Neural cell (in vitro differentiated cells): Measurements from ENCODE around the gene CGNL1. TPM values are rescaled to one million over a fixed set of nuclear protein-coding genes. Genes with fewer than 3 reads are reported as not detected.

Experiments used
- H2AFZ ChIP-seq: fragments of 200-600, 300-800 bp; sonication (generic), shearing (Covaris generic); 2 replicates; pipeline ENCODE4 v1.6.0; 2014; ENCODE audit warnings: low read depth, mild to moderate bottlenecking, antibody characterized with exemption, low read length, moderate library complexity
- H3F3A ChIP-seq: fragments of 200-600 bp; shearing (Covaris generic); 2 replicates; pipeline ENCODE4 v1.6.1; 2016; ENCODE audit warnings: mild to moderate bottlenecking, moderate library complexity, mixed read lengths, antibody characterized with exemption, low read length; ENCODE audit not compliant: insufficient read depth, poor library complexity, severe bottlenecking
- H3K27ac ChIP-seq: fragments of 200-600, 300-800 bp; sonication (generic), shearing (Covaris generic); 2 replicates; pipeline ENCODE4 v1.5.1; 2014; ENCODE audit warnings: mild to moderate bottlenecking, low read length, moderate library complexity
- H3K27me3 ChIP-seq: fragments of 300-800, 200-600 bp; sonication (generic), shearing (Covaris generic); 2 replicates; pipeline ENCODE4 v1.6.0; 2014; ENCODE audit warnings: mild to moderate bottlenecking, low read depth, low read length, moderate library complexity; ENCODE audit not compliant: insufficient read depth
- H3K36me3 ChIP-seq: fragments of 300-800, 200-600 bp; sonication (generic), shearing (Covaris generic); 2 replicates; pipeline ENCODE4 v1.5.1; 2014; ENCODE audit warnings: mild to moderate bottlenecking, antibody characterized with exemption, low read length, moderate library complexity; ENCODE audit not compliant: insufficient read depth
- H3K4me2 ChIP-seq: fragments of 300-800, 200-600 bp; sonication (generic), shearing (Covaris generic); 2 replicates; pipeline ENCODE4 v1.6.0; 2014; ENCODE audit warnings: mild to moderate bottlenecking, low read length
- H3K4me3 ChIP-seq: fragments of 300-800, 200-600 bp; sonication (generic), shearing (Covaris generic); 2 replicates; pipeline ENCODE4 v1.5.1; 2014; ENCODE audit warnings: mild to moderate bottlenecking, low read length, moderate library complexity
- H3K79me2 ChIP-seq: fragments of 200-600 bp; shearing (Covaris generic); replicated peaks from 2 replicates; pipeline ENCODE4 v1.6.0; 2014; ENCODE audit warnings: mild to moderate bottlenecking, low read length, moderate library complexity; ENCODE audit not compliant: insufficient read depth
- H3K9ac ChIP-seq: fragments of 300-800, 200-600 bp; sonication (generic), shearing (Covaris generic); 2 replicates; pipeline ENCODE4 v1.6.1; 2016; ENCODE audit warnings: mild to moderate bottlenecking, low read length, mixed read lengths
- H3K9me2 ChIP-seq: fragments of 200-600 bp; shearing (Covaris generic); 2 replicates; pipeline ENCODE4 v1.6.1; 2016; ENCODE audit warnings: mild to moderate bottlenecking, low read length, mixed read lengths; ENCODE audit not compliant: insufficient read depth
- H3K9me3 ChIP-seq: fragments of 200-600, 300-800 bp; sonication (generic), shearing (Covaris generic); 2 replicates; pipeline ENCODE4 v1.6.1; 2016; ENCODE audit warnings: mild to moderate bottlenecking, mixed run types, low read length, moderate library complexity, mixed read lengths
- H4K20me1 ChIP-seq: fragments of 200-600 bp; shearing (Covaris generic); 2 replicates; pipeline ENCODE4 v1.6.1; 2016; ENCODE audit warnings: mild to moderate bottlenecking, mixed run types; ENCODE audit not compliant: insufficient read depth
- EP300 ChIP-seq: fragments of 450-650 bp; conservative IDR thresholded peaks from 2 replicates; pipeline ENCODE4 v1.6.1; 2014; ENCODE audit warnings: antibody characterized with exemption, mild to moderate bottlenecking, moderate library complexity; ENCODE audit not compliant: poor library complexity, severe bottlenecking
- EZH2 ChIP-seq: fragments of 200-600, 300-800 bp; shearing (Covaris generic), sonication (generic); IDR thresholded peaks from 2 replicates; pipeline ENCODE4 v1.6.1; 2014; ENCODE audit warnings: antibody characterized with exemption, low read length, borderline replicate concordance, mild to moderate bottlenecking; ENCODE audit not compliant: insufficient read depth, poor library complexity, severe bottlenecking
- MXI1 ChIP-seq: fragments of 450-650 bp; conservative IDR thresholded peaks from 2 replicates; pipeline ENCODE4 v1.6.1; 2014; ENCODE audit warnings: antibody characterized with exemption, mild to moderate bottlenecking; ENCODE audit not compliant: poor library complexity, severe bottlenecking
- POLR2AphosphoS5 ChIP-seq: IDR thresholded peaks from 2 replicates; pipeline ENCODE4 v1.6.1; 2012
- RAD21 ChIP-seq: fragments of 450-650 bp; conservative IDR thresholded peaks from 2 replicates; pipeline ENCODE4 v1.6.1; 2014; ENCODE audit warnings: antibody characterized with exemption, mild to moderate bottlenecking, moderate library complexity
- SMC3 ChIP-seq: fragments of 450-650 bp; conservative IDR thresholded peaks from 2 replicates; pipeline ENCODE4 v1.6.1; 2014; ENCODE audit warnings: antibody characterized with exemption, mild to moderate bottlenecking, moderate library complexity; ENCODE audit not compliant: poor library complexity
- TAF1 ChIP-seq: IDR thresholded peaks from 2 replicates; pipeline ENCODE4 v1.6.1; 2012; ENCODE audit warnings: low read depth
- polyA plus RNA-seq: library from polyadenylated mRNA; depleted of rRNA; stranded (reverse); fragments of >200 nt; gene quantifications from 2 replicates; pipeline ENCODE4 v1.2.3, GENCODE V29; 2014
- TF ChIP-seq, protein P1 (sequence below): fragments of 450-650 bp; IDR thresholded peaks from 2 replicates; pipeline ENCODE4 v1.5.1; 2014; ENCODE audit warnings: antibody characterized with exemption, mild to moderate bottlenecking, moderate library complexity; ENCODE audit not compliant: poor library complexity, severe bottlenecking
- TF ChIP-seq, protein P2 (sequence below): IDR thresholded peaks from 2 replicates; pipeline ENCODE4 v1.6.1; 2012; ENCODE audit warnings: borderline replicate concordance

The CGNL1 gene
- polyA plus RNA-seq, 1 donor from 2014 or later, result 0.26 TPM

DNA sequence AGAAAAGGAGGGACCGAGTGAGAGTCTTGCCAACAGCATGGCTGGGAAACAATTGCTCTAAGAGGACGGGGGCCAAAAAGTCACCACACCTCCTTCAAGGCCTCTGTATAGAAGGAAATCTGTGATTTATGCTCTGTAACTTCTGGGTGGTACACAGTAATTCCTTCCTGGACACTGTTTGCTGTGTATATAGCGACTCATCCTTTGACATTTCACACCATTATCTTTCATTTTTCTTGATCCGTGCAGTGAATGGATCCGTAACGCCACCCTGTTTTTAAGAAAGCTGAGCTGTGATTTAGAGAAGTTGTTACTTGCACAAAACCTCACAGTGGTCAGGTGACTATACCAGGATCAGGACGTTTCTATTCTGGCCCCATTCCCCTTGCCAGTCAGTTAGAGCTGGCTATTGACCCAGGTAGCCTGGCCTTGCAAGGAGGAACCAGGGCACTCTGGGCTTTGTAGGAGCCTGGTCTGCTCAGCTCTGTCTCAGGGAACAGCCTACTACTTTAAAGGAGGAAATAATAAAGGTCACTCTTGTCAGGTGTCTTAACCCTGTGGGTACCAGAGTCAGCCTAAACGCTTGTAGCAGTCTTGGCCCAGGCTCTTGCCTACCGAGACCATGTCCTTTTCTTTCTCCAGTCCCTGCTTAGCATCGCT, 128.9 kb downstream of the CGNL1 start:
- Histone ChIP-seq H3K9ac (no peak overlapping the region), H3K9me2 (no peaks in the 10 kb centered on the region), H4K20me1 (no peaks in the 10 kb centered on the region), H3K79me2 (no peaks in the 10 kb centered on the region), H3K4me3 (no peak overlapping the region), H3K36me3 (no peaks in the 10 kb centered on the region), H3F3A (no peaks in the 10 kb centered on the region), H3K27ac (no peak overlapping the region), H3K9me3 (no peaks in the 10 kb centered on the region), H2AFZ (no peak overlapping the region), H3K27me3 (no peaks in the 10 kb centered on the region), H3K4me2 (no peak overlapping the region)
- TF ChIP-seq POLR2AphosphoS5, result no peak
- no peak for TF ChIP-seq RAD21
- TF ChIP-seq EP300, result no peak
- TF ChIP-seq, protein P1, sequence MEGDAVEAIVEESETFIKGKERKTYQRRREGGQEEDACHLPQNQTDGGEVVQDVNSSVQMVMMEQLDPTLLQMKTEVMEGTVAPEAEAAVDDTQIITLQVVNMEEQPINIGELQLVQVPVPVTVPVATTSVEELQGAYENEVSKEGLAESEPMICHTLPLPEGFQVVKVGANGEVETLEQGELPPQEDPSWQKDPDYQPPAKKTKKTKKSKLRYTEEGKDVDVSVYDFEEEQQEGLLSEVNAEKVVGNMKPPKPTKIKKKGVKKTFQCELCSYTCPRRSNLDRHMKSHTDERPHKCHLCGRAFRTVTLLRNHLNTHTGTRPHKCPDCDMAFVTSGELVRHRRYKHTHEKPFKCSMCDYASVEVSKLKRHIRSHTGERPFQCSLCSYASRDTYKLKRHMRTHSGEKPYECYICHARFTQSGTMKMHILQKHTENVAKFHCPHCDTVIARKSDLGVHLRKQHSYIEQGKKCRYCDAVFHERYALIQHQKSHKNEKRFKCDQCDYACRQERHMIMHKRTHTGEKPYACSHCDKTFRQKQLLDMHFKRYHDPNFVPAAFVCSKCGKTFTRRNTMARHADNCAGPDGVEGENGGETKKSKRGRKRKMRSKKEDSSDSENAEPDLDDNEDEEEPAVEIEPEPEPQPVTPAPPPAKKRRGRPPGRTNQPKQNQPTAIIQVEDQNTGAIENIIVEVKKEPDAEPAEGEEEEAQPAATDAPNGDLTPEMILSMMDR, result no peak
- TF ChIP-seq TAF1, result no peak
- TF ChIP-seq SMC3, result no peak
- no peak for TF ChIP-seq MXI1
- TF ChIP-seq, protein P2, sequence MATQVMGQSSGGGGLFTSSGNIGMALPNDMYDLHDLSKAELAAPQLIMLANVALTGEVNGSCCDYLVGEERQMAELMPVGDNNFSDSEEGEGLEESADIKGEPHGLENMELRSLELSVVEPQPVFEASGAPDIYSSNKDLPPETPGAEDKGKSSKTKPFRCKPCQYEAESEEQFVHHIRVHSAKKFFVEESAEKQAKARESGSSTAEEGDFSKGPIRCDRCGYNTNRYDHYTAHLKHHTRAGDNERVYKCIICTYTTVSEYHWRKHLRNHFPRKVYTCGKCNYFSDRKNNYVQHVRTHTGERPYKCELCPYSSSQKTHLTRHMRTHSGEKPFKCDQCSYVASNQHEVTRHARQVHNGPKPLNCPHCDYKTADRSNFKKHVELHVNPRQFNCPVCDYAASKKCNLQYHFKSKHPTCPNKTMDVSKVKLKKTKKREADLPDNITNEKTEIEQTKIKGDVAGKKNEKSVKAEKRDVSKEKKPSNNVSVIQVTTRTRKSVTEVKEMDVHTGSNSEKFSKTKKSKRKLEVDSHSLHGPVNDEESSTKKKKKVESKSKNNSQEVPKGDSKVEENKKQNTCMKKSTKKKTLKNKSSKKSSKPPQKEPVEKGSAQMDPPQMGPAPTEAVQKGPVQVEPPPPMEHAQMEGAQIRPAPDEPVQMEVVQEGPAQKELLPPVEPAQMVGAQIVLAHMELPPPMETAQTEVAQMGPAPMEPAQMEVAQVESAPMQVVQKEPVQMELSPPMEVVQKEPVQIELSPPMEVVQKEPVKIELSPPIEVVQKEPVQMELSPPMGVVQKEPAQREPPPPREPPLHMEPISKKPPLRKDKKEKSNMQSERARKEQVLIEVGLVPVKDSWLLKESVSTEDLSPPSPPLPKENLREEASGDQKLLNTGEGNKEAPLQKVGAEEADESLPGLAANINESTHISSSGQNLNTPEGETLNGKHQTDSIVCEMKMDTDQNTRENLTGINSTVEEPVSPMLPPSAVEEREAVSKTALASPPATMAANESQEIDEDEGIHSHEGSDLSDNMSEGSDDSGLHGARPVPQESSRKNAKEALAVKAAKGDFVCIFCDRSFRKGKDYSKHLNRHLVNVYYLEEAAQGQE, result no peak
- TF ChIP-seq EZH2, result no peak

DNA sequence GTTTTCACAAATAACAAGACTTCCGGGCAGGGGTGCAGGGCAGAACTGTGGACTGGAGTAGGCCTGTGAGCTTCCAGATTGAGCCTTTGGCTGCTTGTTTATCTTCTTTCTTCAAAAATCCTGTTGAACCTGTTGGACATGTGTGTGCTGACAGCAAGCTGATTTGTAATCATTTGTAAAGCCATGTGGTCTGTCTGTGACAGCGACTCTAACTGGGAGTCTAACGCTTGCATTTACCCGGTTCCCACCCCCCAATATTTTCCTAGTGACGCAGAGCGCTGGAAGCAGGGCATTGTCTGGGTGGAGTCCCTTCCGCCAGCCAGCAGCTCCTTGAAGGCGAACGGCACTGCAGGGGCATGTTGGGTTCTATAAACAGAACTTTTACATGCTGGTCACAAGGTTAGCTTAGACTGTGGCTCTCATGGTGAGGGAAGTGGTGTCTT, 129.7 kb downstream of the CGNL1 start:
- H2AFZ ChIP-seq, result no peak overlapping the region
- no peak overlapping the region for H3K4me2 ChIP-seq
- no peaks in the 10 kb centered on the region for H3K36me3 ChIP-seq
- H3K4me3 ChIP-seq, result no peak overlapping the region
- no peaks in the 10 kb centered on the region for H4K20me1 ChIP-seq
- H3K27ac ChIP-seq, result no peak overlapping the region
- H3K79me2 ChIP-seq, result no peaks in the 10 kb centered on the region
- no peak overlapping the region for H3K9ac ChIP-seq
- no peaks in the 10 kb centered on the region for H3K9me2 ChIP-seq
- H3K9me3 ChIP-seq, result no peaks in the 10 kb centered on the region
- TF ChIP-seq EZH2, result no peak
- TF ChIP-seq TAF1, result no peak
- TF ChIP-seq RAD21, result no peak
- no peak for TF ChIP-seq SMC3
- TF ChIP-seq MXI1, result no peak
- TF ChIP-seq, protein P1, result no peak
- TF ChIP-seq, protein P2, result no peak
- TF ChIP-seq POLR2AphosphoS5, result no peak
- TF ChIP-seq EP300, result no peak
- H3K27me3 ChIP-seq, result no peaks in the 10 kb centered on the region
- no peaks in the 10 kb centered on the region for H3F3A ChIP-seq
